Panc1 (cell line): ENCODE measurements around the gene HS3ST3A1. TPM values are rescaled to one million over a fixed set of nuclear protein-coding genes. Genes with fewer than 3 reads are reported as not detected.

Experiments
- ATAC-seq: fragments of 200-7000 bp; cut with Tn5 transposase; 2 replicates; pipeline ENCODE4 v1.9.1; 2020; ENCODE audit warnings: mild to moderate bottlenecking, moderate library complexity
- BruUV-seq: library from RNA; stranded (reverse); fragments of 400-500 nt; replicated peaks from 2 replicates; lab custom pipeline; 2021; lab: Mats Ljungman, UMichigan
- CTCF ChIA-PET: fragments of 300-600 bp; sonication (Branson Sonifier 250); formaldehyde crosslinking; loops from one replicate; lab custom pipeline; 2022; ENCODE audit warnings: antibody characterized with exemption; lab: Charles Lee
- POLR2A ChIA-PET: fragments of 300-600 bp; sonication (Branson Sonifier 250); formaldehyde crosslinking; loops from one replicate; lab custom pipeline; 2022; ENCODE audit warnings: antibody characterized with exemption; lab: Charles Lee
- DNase-seq: peaks from one replicate; pipeline ENCODE4 v3.0.0-alpha.2; 2010; ENCODE audit warnings: low read depth, low spot score
- H3K27ac ChIP-seq: 2 replicates; pipeline ENCODE4 v1.5.1; 2011; ENCODE audit warnings: mild to moderate bottlenecking, low read length, inconsistent platforms
- H3K27me3 ChIP-seq: fragments of 200-500 bp; sonication (Bioruptor generic); 2 replicates; pipeline ENCODE4 v1.6.0; 2014; ENCODE audit warnings: low read length, inconsistent platforms; ENCODE audit not compliant: control insufficient read depth, insufficient read depth
- H3K36me3 ChIP-seq: fragments of 200-500 bp; sonication (Bioruptor generic); 2 replicates; pipeline ENCODE4 v1.5.1; 2014; ENCODE audit warnings: inconsistent platforms, mild to moderate bottlenecking, low read length, moderate library complexity; ENCODE audit not compliant: control insufficient read depth, insufficient read depth
- H3K4me1 ChIP-seq: 2 replicates; pipeline ENCODE4 v1.5.1; 2011; ENCODE audit warnings: inconsistent platforms, mild to moderate bottlenecking, low read length, moderate library complexity; ENCODE audit not compliant: control insufficient read depth, insufficient read depth
- H3K4me3 ChIP-seq, 2 experiments: 2 replicates each; pipeline ENCODE4 v1.5.1; 2011 to 2012; ENCODE audit warnings: low read depth in 2 of 2, low read length in 2 of 2, mild to moderate bottlenecking in 2 of 2, inconsistent platforms in 1 of 2, moderate library complexity in 1 of 2
- H3K9me3 ChIP-seq: fragments of 200-500 bp; sonication (Bioruptor generic); 2 replicates; pipeline ENCODE4 v1.5.1; 2014; ENCODE audit warnings: low read depth, mild to moderate bottlenecking, inconsistent platforms, low read length, moderate library complexity; ENCODE audit not compliant: control insufficient read depth, insufficient read depth
- CTCF ChIP-seq: fragments of 450-650 bp; IDR thresholded peaks from 2 replicates; pipeline ENCODE4 v1.5.1; 2017; ENCODE audit warnings: mild to moderate bottlenecking
- POLR2AphosphoS5 ChIP-seq: IDR thresholded peaks from 2 replicates; pipeline ENCODE4 v1.6.1; 2012; ENCODE audit warnings: mild to moderate bottlenecking, low read depth, low read length, moderate library complexity
- REST ChIP-seq, 2 experiments: IDR thresholded peaks; 2 replicates each; pipeline ENCODE4 v1.6.1; 2011 to 2012; ENCODE audit warnings: low read depth in 2 of 2, control low read depth in 1 of 2, low read length in 1 of 2, mild to moderate bottlenecking in 1 of 2, moderate library complexity in 1 of 2; ENCODE audit not compliant: insufficient read depth in 1 of 2
- SIN3A ChIP-seq: IDR thresholded peaks from 2 replicates; pipeline ENCODE4 v1.6.1; 2012; ENCODE audit warnings: low read depth, mild to moderate bottlenecking, low read length, moderate library complexity, borderline replicate concordance; ENCODE audit not compliant: insufficient read depth
- TCF7L2 ChIP-seq: IDR thresholded peaks from 2 replicates; pipeline ENCODE4 v1.6.1; 2011; ENCODE audit warnings: mild to moderate bottlenecking, low read depth, low read length, inconsistent platforms
- in situ Hi-C: cut with HindIII; loops from 2 replicates; pipeline ENCODE4 v1.10.0; 2016; ENCODE audit warnings: low sequenced_read_pairs, low pct_unique_long_range_greater_than_20kb
- intact Hi-C: fragments of 100-400 bp; cut with micrococcal nuclease; formaldehyde crosslinking; loops from one replicate; pipeline ENCODE4 v1.10.0; 2022; ENCODE audit not compliant: unreplicated experiment
- total RNA-seq: library from RNA; stranded (reverse); gene quantifications from one replicate; pipeline ENCODE4 v1.2.1, GENCODE V29; 2021; ENCODE audit not compliant: unreplicated experiment

Gene HS3ST3A1
- total RNA-seq, 1 experiment from 2014 or later, result 0.31 TPM

DNA sequence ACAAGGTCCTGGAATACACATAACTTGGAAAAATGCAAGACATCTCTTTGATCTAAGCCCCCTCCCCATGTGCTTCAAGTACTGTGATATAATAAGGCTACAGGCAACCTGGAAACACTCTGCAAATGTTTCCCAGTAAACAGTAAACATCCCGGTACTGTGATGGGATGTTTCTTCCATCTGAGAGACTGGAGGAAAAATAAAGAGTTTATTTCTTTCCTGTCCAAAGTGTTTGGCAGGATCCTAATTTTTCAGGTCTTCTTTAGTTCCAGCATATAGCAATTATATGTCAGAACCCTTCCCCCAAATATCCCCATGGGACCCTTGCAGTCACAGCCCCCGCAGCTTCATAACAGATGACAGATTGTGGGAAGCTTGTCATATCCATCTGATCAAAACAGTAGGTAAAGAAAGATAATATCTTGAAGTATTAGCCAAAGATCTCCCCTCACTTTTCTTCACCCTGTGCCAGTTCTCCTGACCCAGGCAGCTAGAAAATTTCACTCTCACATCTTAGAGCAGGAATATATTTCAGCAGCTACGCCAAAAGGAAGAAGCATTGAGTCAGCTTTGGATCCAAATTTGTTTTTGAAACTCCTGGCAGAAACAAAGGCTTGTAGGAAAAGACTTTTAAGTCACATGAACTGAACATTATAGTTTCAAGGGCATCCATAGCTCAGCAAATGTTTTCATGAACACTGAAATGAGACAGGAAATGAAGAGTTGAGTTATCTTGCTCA is 141.3 kb downstream of the HS3ST3A1 start:
- CTCF ChIA-PET, result no interaction called here
- ATAC-seq, result no peak
- Histone ChIP-seq H3K27ac (no peak overlapping the region), H3K27me3 (no peaks in the 10 kb centered on the region), H3K4me1 (no peaks in the 10 kb centered on the region), H3K36me3 (no peaks in the 10 kb centered on the region), H3K9me3 (no peaks in the 10 kb centered on the region), H3K4me3 (no peak overlapping the region)
- TF ChIP-seq SIN3A, result no peak
- TF ChIP-seq TCF7L2, result no peak
- no peak for TF ChIP-seq CTCF
- no peak for TF ChIP-seq REST (IDR thresholded peaks at IDR 0.05; ENCODE audit: insufficient read depth in 1 of 2, low read depth in 2 of 2, low read length in 1 of 2)
- no peak for TF ChIP-seq POLR2AphosphoS5
- no peak for DNase-seq
- BruUV-seq, result no TSS peak
- in situ Hi-C loops, result no loop called here
- intact Hi-C loops, result no loop called here
- POLR2A ChIA-PET, result no interaction called here

DNA sequence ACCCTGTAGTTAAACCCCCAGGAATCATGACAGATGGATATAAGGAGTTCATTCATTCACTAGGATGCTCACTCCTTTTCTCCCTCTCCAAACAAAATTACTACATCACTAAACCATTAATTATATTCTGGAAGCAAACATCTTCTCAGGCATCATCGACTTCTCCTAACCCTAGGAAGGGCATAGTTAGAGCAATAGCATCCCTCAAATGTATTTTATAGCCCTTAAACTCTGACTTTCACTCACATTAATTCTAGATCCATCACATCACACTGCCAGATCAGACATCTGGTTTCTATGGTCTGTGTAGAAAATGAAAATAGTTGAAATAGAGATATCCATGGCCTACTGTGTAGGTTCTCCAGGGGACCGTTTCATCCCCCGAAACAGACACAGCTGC is 143.9 kb downstream of the HS3ST3A1 start:
- H3K9me3 ChIP-seq, result no peaks in the 10 kb centered on the region
- in situ Hi-C loops (no loop called here), intact Hi-C loops (no loop called here)
- no peaks in the 10 kb centered on the region for H3K27me3 ChIP-seq
- H3K27ac ChIP-seq, result no peak overlapping the region
- TF ChIP-seq CTCF (no peak), POLR2AphosphoS5 (no peak), SIN3A (no peak), TCF7L2 (no peak), REST (IDR thresholded peaks at IDR 0.05; ENCODE audit: insufficient read depth in 1 of 2, low read depth in 2 of 2, low read length in 1 of 2) (no peak)
- DNase-seq, result no peak
- POLR2A ChIA-PET, result no interaction called here
- no TSS peak for BruUV-seq
- no peaks in the 10 kb centered on the region for H3K36me3 ChIP-seq
- ATAC-seq, result no peak
- CTCF ChIA-PET, result no interaction called here
- H3K4me1 ChIP-seq, result no peaks in the 10 kb centered on the region
- H3K4me3 ChIP-seq, result no peak overlapping the region
